ENCODE results near the gene AKAP9.
A peak's percentile ranks its signal among the peaks of the same experiment; 100 is the strongest.
"Not testable (repeated sequence)": the region's sequence is repeated elsewhere in the genome, so short reads cannot be mapped to it uniquely, and the experiment has no call there.

Gene AKAP9

DNA sequence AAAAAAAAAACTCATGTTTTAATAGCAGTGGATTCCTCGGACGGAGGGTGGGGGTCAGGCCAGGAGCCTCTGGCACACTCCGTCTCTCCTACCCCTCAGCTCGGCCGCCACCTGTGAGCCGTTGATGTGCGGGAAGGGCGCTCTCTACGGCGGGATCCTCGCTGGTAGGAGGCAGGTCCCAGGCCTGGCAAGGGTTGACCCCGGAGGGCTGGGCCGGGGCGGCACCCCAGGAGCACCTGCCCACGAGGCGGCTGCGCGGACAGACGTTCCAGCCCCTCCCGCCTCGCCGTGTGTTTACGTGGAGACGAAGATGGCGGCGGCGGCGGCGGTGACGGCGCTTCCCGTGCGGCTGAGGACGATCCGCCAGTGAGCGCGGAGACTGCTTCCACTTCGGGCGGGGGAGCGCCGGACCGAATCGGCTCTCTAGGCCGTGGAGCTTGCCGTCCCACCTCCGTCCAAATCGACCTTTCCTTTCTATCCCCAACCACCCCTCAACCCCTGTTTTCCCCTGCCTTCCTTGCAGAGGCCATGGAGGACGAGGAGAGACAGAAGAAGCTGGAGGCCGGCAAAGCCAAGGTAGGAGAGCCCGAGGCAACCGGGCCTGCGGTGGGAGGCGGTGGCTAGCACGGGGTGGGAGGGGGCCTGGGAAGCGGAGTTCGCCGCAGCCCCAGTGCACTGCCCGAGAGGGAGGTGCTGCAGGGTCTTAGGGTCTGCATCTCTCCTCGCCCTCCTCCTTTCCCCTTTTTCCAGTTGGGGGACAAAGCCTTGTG, at the start of gene AKAP9:
Gene AKAP9 (plus strand): TSS at position 291 of the 770 bp plus-strand sequence. CDS start 238 bp downstream, at position 529.
- peak within 1 kb of the TSS; percentile 88 to 92 for H3K4me3 Mint-ChIP-seq
- peak within 1 kb of the TSS; percentile 97 for H3K27ac Mint-ChIP-seq
- DNase-seq (peak; percentile 90), ATAC-seq (replicated peaks) (peak; percentile 95 to 97)
- H3K36me3 Mint-ChIP-seq = peaks cover 0 to 4% of the 10 kb centered on the region in 2 donors
- H3K4me1 Mint-ChIP-seq = peaks cover 15 to 38% of the 10 kb centered on the region in 2 donors
- no peaks in the 10 kb centered on the region for H3K9me3 Mint-ChIP-seq
- no peaks in the 10 kb centered on the region for H3K27me3 Mint-ChIP-seq

GRCh38 chr7:91892099-91892705, 48.5 kb upstream of the AKAP9 start:
- DNase-seq (no peak), ATAC-seq (replicated peaks) (no peak)
- Mint-ChIP-seq H3K4me1 (no peaks in the 10 kb centered on the region), H3K27me3 (peaks cover 15 to 18% of the 10 kb centered on the region in 2 donors), H3K4me3 (no peak overlapping the region), H3K36me3 (peaks cover 0 to 1% of the 10 kb centered on the region in 2 donors), H3K9me3 (peaks cover under 1% of the 10 kb centered on the region in 2 donors), H3K27ac (no peak overlapping the region)

- H3K27ac Mint-ChIP-seq = no peak overlapping the region
- no peak for ATAC-seq (replicated peaks)
- peaks cover 15 to 17% of the 10 kb centered on the region in 2 donors for H3K27me3 Mint-ChIP-seq
- H3K4me3 Mint-ChIP-seq = no peak overlapping the region
- no peaks in the 10 kb centered on the region for H3K36me3 Mint-ChIP-seq
- no peaks in the 10 kb centered on the region for H3K9me3 Mint-ChIP-seq
- H3K4me1 Mint-ChIP-seq = no peaks in the 10 kb centered on the region
- DNase-seq = no peak
Observed at GRCh38 chr7:91892821-91893340, 47.8 kb upstream of the AKAP9 start.

GRCh38 chr7:91893699-91894098, 47.0 kb upstream of the AKAP9 start:
- not testable (repeated sequence) for H3K9me3 Mint-ChIP-seq; H3K27ac Mint-ChIP-seq; H3K4me3 Mint-ChIP-seq; H3K4me1 Mint-ChIP-seq; ATAC-seq (replicated peaks); DNase-seq; H3K36me3 Mint-ChIP-seq
- peaks cover 15 to 17% of the 10 kb centered on the region in 2 donors for H3K27me3 Mint-ChIP-seq

DNA sequence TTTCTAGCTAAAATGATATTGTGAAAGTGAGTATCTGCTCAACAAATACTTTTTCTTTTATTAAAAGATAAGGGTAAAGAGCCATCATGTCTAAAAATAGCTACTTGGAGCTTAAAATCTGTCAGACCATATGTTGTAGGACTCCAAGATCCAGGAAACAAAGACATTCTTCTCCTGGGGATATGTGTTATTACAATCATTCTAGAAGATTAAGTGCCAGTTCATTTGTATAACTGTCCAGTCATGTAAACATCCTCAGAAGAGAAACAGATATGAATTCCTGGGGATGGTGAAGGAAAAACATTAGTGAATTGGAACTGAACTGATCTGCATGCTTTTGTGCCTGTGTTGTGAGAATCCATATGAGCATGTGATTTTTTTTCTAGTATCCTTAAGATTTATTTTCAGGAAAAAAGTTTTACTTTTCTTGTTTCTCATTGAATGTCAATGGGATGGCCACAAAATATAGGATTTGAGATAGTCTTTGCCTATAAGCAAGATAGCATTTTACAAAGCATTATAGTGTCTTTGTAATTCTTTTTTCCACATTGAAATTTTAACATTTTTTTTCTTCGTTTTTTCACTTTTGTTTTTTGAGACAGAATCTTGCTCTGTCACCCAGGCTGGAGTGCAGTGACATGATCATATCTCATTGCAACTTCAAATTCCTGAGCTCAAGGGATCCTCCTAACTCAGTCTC, 45.7 kb upstream of the AKAP9 start:
- no peaks in the 10 kb centered on the region for H3K9me3 Mint-ChIP-seq

DNA sequence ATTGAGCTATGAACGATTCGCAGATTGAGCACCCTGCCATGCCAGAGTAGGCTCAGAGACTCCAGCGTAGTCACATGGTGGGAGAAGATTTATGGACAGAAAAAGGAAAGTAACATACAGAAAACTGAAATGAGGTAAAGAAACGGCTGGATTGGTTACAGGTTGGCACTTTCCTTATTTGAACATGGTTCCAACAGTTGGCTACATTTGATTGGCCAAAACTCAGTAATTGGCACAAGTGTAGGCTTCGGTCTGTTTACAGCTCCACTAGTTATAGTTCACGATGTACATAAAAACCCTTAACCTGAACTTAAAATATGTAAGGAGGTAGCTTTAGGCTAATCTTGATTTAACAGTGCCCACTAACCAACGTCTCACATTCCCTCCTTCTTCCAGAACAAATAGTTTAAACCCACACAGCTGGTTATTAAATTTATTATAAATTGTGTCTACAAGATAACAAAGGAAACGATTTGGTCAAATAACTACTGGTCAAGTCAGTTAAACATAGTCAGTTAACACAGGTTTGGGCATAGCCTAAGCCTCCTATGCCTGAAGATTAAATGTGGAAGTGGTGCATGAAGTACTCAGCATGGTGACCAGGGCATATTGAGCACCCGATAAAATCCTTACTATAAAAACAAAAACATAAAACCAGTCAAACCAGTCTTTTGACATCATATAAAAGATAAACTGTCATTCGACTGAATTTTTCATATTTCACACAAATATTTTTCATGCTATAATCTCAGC, 42.2 kb upstream of the AKAP9 start:
- no peaks in the 10 kb centered on the region for H3K9me3 Mint-ChIP-seq
- no peaks in the 10 kb centered on the region for H3K36me3 Mint-ChIP-seq
- peaks cover 5 to 10% of the 10 kb centered on the region in 2 donors for H3K27me3 Mint-ChIP-seq
- ATAC-seq (replicated peaks) (no peak), DNase-seq (no peak)
- H3K27ac Mint-ChIP-seq = no peak overlapping the region
- no peak overlapping the region for H3K4me3 Mint-ChIP-seq
- H3K4me1 Mint-ChIP-seq = no peaks in the 10 kb centered on the region

More for the DNA sequence above, 45.7 kb upstream of the AKAP9 start:
- DNase-seq = no peak
- Mint-ChIP-seq H3K4me3 (no peak overlapping the region), H3K36me3 (no peaks in the 10 kb centered on the region), H3K4me1 (no peaks in the 10 kb centered on the region), H3K27me3 (peaks cover 15 to 17% of the 10 kb centered on the region in 2 donors), H3K27ac (no peak overlapping the region)
- no peak for ATAC-seq (replicated peaks)

DNA sequence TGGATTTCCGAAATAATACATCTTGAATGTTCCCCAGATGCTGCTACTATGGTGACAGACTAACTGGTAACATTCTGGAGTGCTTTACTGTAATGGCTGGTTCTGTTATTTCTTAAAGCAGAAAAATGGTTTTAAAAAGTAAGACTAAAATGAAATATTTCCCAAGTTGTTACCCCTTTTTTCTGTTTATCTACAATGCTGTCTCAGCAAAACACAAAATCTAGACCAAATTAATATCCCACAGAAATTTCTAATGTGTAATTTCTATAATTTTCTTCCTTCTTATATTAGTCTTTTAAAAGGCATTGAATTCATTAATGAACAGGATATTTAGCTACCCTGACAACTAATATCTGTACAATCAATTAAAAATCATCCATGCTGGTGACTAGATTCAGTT, 41.1 kb upstream of the AKAP9 start:
- H3K27ac Mint-ChIP-seq = no peak overlapping the region
- DNase-seq = no peak

DNA sequence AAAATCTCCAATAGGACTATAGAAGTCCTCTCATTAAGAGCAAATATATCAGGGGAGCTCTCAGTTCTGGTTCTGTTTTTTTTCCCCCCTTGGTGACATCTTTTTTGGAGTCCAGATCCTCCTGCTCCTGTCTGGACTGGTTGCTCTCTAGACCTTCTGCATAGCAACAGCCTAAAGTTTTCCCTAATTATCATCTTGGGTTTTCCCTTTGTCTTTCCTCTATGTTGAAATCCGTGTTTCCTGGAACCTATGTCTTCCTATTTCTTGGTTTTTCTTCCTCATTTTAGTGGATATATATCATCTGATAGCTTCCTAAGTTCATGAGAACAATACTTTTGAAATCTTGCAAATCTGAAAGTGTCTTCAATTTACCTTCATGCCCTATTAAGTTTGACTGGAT, 30.5 kb upstream of the AKAP9 start:
- no peaks in the 10 kb centered on the region for H3K36me3 Mint-ChIP-seq
- H3K27ac Mint-ChIP-seq = no peak overlapping the region
- DNase-seq (no peak), ATAC-seq (replicated peaks) (no peak)
- H3K4me3 Mint-ChIP-seq = no peak overlapping the region
- no peaks in the 10 kb centered on the region for H3K4me1 Mint-ChIP-seq
- peaks cover 1 to 3% of the 10 kb centered on the region in 2 donors for H3K9me3 Mint-ChIP-seq
- H3K27me3 Mint-ChIP-seq = peaks cover 0 to 14% of the 10 kb centered on the region in 2 donors

More for the DNA sequence above, 41.1 kb upstream of the AKAP9 start:
- Mint-ChIP-seq H3K4me3 (no peak overlapping the region), H3K4me1 (no peaks in the 10 kb centered on the region), H3K36me3 (no peaks in the 10 kb centered on the region), H3K9me3 (no peaks in the 10 kb centered on the region), H3K27me3 (peaks cover 0 to 6% of the 10 kb centered on the region in 2 donors)
- ATAC-seq (replicated peaks) = no peak

DNA sequence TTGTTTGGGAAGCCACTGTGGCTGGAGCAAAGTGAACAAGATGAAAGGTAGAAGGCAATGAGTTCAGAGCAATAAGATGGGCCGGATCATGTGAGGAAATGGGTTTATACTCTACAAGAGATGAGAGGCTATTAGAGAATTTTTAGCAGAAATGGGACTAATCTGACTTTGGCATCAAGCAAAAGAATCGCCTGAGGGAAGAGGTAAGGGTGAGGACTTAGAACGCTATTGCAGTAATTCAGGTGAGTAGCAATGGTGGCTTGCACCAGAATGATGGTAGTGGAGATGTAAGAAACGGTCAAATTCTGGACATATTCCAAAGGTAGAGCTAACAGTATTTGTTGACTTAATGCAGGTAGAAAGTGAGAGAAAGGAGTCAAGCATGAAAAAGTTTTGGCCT, 29.5 kb upstream of the AKAP9 start:
- Mint-ChIP-seq H3K4me3 (no peak overlapping the region), H3K27ac (no peak overlapping the region)
- no peak for DNase-seq

DNA sequence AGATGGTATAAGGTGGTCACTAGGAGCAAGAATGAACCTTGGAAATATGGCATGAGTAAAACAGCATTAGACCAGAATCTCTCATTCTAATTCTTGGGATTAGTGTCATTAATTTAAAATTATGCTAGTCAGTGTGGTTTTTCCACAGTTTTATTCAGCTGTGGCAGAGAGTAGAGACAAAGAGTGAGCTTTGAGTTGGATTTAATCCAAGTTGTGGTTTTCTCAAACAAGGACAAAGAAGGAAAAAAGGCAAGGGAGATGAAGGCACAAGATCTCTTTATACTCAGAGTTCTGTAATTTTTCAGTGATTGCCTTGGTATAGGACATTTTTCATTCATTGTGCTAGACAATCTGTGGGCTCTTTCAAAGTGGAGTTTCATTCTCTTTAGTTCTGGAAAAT, 28.2 kb upstream of the AKAP9 start:
- Mint-ChIP-seq H3K36me3 (no peaks in the 10 kb centered on the region), H3K9me3 (peaks cover 0 to under 1% of the 10 kb centered on the region in 2 donors), H3K27me3 (peaks cover 0 to 14% of the 10 kb centered on the region in 2 donors), H3K4me3 (no peak overlapping the region), H3K4me1 (no peaks in the 10 kb centered on the region), H3K27ac (no peak overlapping the region)
- DNase-seq = no peak
- no peak for ATAC-seq (replicated peaks)

More for the DNA sequence above, 29.5 kb upstream of the AKAP9 start:
- H3K36me3 Mint-ChIP-seq = no peaks in the 10 kb centered on the region
- no peaks in the 10 kb centered on the region for H3K4me1 Mint-ChIP-seq
- ATAC-seq (replicated peaks) = no peak
- H3K27me3 Mint-ChIP-seq = peaks cover 0 to 18% of the 10 kb centered on the region in 2 donors
- H3K9me3 Mint-ChIP-seq = peaks cover 1 to 3% of the 10 kb centered on the region in 2 donors

DNA sequence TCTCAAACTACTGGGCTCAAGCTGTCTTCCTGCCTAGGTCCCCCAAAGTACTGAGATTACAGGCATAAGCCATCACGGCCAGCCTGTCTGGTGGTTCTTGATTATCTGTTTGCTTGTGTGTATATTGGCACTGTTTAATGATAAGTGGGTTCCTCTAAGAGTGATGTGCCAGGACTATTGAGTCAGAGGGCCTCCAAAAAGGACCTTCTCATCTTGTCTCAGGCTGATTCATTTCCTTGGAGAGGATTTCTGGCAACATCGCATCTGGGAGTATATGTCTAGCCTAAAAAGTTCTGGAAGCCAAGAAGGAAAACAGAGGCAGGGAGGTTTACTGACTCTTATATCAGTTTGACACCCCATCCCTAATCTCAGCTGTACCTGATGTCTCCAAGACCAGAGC, 27.1 kb upstream of the AKAP9 start:
- no peaks in the 10 kb centered on the region for H3K36me3 Mint-ChIP-seq
- no peak for ATAC-seq (replicated peaks)
- H3K9me3 Mint-ChIP-seq = no peaks in the 10 kb centered on the region
- peaks cover 0 to 10% of the 10 kb centered on the region in 2 donors for H3K27me3 Mint-ChIP-seq
- DNase-seq = no peak
- no peaks in the 10 kb centered on the region for H3K4me1 Mint-ChIP-seq
- H3K4me3 Mint-ChIP-seq = no peak overlapping the region
- H3K27ac Mint-ChIP-seq = no peak overlapping the region

DNA sequence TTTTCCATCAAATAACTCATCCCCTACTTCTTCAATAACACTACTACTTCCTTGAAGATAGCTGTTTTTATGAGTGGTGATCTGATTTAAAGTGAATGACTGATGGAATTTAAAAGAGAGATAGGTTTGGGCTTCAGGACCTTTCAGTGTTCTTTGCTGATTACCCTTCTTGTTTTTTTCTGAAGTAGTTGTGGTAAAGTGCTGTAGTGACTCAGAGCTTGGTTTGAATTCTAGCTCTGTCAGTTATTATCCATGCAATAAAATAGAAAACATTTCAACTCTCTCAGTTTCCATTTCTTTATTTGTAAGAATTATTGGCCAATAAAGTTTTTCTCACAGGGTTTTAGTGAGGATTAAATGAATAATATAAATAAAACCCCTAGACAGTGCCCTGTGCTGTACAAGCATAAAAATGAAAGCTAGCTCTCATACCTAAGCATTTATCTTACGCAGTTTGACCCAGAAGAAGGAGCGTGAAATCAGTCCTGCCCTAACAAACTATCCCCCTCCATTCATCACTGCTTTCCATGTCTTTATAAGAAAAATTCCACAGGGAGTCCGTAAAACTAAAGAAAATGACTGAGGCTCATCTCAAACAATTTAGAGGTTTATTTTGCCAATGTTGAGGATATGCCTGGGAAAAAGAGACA, 25.1 kb upstream of the AKAP9 start:
- Mint-ChIP-seq H3K27ac (no peak overlapping the region), H3K9me3 (no peaks in the 10 kb centered on the region), H3K4me1 (no peaks in the 10 kb centered on the region), H3K4me3 (no peak overlapping the region), H3K36me3 (no peaks in the 10 kb centered on the region), H3K27me3 (peaks cover 0 to 4% of the 10 kb centered on the region in 2 donors)
- ATAC-seq (replicated peaks) = no peak
- DNase-seq = no peak

DNA sequence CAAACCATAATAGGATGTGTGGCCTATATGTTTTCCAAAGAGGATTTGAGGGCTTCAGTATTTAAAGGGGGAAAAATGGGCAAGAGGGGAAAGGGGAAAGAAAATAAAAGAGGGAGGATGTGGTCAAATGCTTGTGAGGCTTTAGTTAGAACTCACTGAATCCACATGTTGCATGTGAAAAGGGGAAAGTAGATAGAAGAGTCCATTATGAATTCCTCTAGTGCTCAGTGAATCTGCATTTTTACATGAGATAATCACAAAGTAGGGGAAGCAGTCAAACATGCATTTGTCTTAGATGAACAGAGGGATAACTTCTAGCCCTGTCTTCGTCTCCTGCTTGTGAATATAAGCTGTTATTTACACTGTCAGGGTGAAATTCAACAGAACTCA, 24.6 kb upstream of the AKAP9 start:
- Mint-ChIP-seq H3K9me3 (no peaks in the 10 kb centered on the region), H3K27me3 (peaks cover 0 to 4% of the 10 kb centered on the region in 2 donors), H3K4me3 (no peak overlapping the region), H3K27ac (no peak overlapping the region), H3K36me3 (no peaks in the 10 kb centered on the region), H3K4me1 (no peaks in the 10 kb centered on the region)
- ATAC-seq (replicated peaks) (no peak), DNase-seq (no peak)

Data from stimulated activated naive B cell treated with anti-CD40 and anti-IgM and Interleukin-4, amounts not matched to agents 10 μg/mL and 1 μg/mL and 100 μg/mL, for 72 hours (primary cell).